HepG2 (cell line): ENCODE data around the gene WNT9A. TPM values are rescaled to one million over a fixed set of nuclear protein-coding genes. Genes with fewer than 3 reads are reported as not detected.

Source experiments
- ATAC-seq: fragments of 200-7000 bp; cut with Tn5 transposase; 3 replicates; pipeline ENCODE4 v1.9.1; 2020; ENCODE audit warnings: mild to moderate bottlenecking, moderate library complexity
- BruUV-seq: library from RNA; stranded (reverse); fragments of 400-500 nt; replicated peaks from 2 replicates; lab custom pipeline; 2021; lab: Mats Ljungman, UMichigan
- CTCF ChIA-PET: fragments of 300-600 bp; formaldehyde crosslinking; extraction: SDS; loops from one replicate; lab custom pipeline; 2021; ENCODE audit warnings: low total read pairs, inconsistent platforms, low intra/inter-chr PET ratio; lab: Yijun Ruan, JAX
- POLR2A ChIA-PET: fragments of 350-600 bp; sonication (Branson Sonifier 250); formaldehyde crosslinking; loops from one replicate; lab custom pipeline; 2020; ENCODE audit warnings: antibody characterized with exemption, inconsistent platforms; lab: Yijun Ruan, JAX
- DNase-seq: peaks from one replicate; pipeline ENCODE4 v3.0.0-alpha.2; 2015; ENCODE audit warnings: low spot score
- FAIRE-seq: peaks from 3 replicates; lab custom pipeline; 2011; peaks lifted over from hg19 to GRCh38; lab: Jason Lieb, UNC
- H2AFZ ChIP-seq: one replicate; pipeline ENCODE4 v1.6.1; 2011; ENCODE audit warnings: low read length, inconsistent platforms
- H3K27ac ChIP-seq: fragments of 300-600 bp; 3 replicates; pipeline ENCODE4 v1.8.0; 2011; ENCODE audit warnings: mixed run types, mild to moderate bottlenecking, mixed read lengths, low read length, inconsistent platforms; ENCODE audit not compliant: insufficient read depth; ENCODE audit errors: extremely low read length
- H3K27me3 ChIP-seq, 2 experiments: fragments of 200-600 bp in 1 of 2; 2 replicates in 1 of 2; 3 replicates in 1 of 2; pipeline versions ENCODE4 v1.6.0 to v1.8.0; 2011; ENCODE audit warnings: low read length in 2 of 2, mild to moderate bottlenecking in 2 of 2, moderate library complexity in 2 of 2, inconsistent platforms in 1 of 2; ENCODE audit not compliant: insufficient read depth in 2 of 2, control insufficient read depth in 1 of 2
- H3K36me3 ChIP-seq, 2 experiments: fragments of 200-600 bp in 1 of 2; replicated peaks in 1 of 2; 2 replicates in 1 of 2; 3 replicates in 1 of 2; pipeline versions ENCODE4 v1.5.1 to v1.8.0; 2011; ENCODE audit warnings: low read length in 2 of 2, inconsistent platforms in 1 of 2; ENCODE audit not compliant: insufficient read depth in 2 of 2, control insufficient read depth in 1 of 2
- H3K4me1 ChIP-seq: 2 replicates; pipeline ENCODE4 v1.5.1; 2012; ENCODE audit warnings: low read length, inconsistent platforms; ENCODE audit not compliant: insufficient read depth
- H3K4me2 ChIP-seq: 2 replicates; pipeline ENCODE4 v1.6.0; 2011; ENCODE audit warnings: low read depth, low read length, inconsistent platforms
- H3K4me3 ChIP-seq, 3 experiments: fragments of 200-600 bp in 1 of 3; sonication (generic), shearing (Covaris generic) in 1 of 3; replicated peaks in 1 of 3; 2 replicates each; pipeline ENCODE4 v1.5.1; 2011 to 2016; ENCODE audit warnings: low read length in 3 of 3, inconsistent platforms in 2 of 3, low read depth in 2 of 3, mild to moderate bottlenecking in 2 of 3, control low read depth in 1 of 3, mixed read lengths in 1 of 3; ENCODE audit not compliant: insufficient read depth in 1 of 3
- H3K79me2 ChIP-seq: one replicate; pipeline ENCODE4 v1.6.1; 2011; ENCODE audit warnings: low read length, inconsistent platforms; ENCODE audit not compliant: insufficient read depth
- H3K9ac ChIP-seq: 2 replicates; pipeline ENCODE4 v1.6.0; 2011; ENCODE audit warnings: mild to moderate bottlenecking, low read depth, low read length, inconsistent platforms; ENCODE audit not compliant: insufficient read depth
- H3K9me3 ChIP-seq: 2 replicates; pipeline ENCODE4 v1.5.1; 2012; ENCODE audit warnings: mild to moderate bottlenecking, low read length
- H4K20me1 ChIP-seq: 2 replicates; pipeline ENCODE4 v1.6.0; 2011; ENCODE audit warnings: inconsistent platforms, mild to moderate bottlenecking, low read length, moderate library complexity; ENCODE audit not compliant: insufficient read depth
- AGO2 ChIP-seq: fragments of 200-400 bp; formaldehyde crosslinking; optimal IDR thresholded peaks from 2 replicates; pipeline ENCODE3; 2017; ENCODE audit warnings: mild to moderate bottlenecking, low read depth, low read length, moderate library complexity
- CBFB ChIP-seq: sonication (generic); formaldehyde crosslinking; IDR thresholded peaks from 2 replicates; pipeline ENCODE4 v1.4.0; 2020; ENCODE audit warnings: missing genetic modification reagents
- DNMT3B ChIP-seq: conservative IDR thresholded peaks from 2 replicates; pipeline ENCODE4 v1.6.1; 2016; ENCODE audit warnings: missing biosample characterization, control low read depth
- HOXA9 ChIP-seq: sonication (generic); formaldehyde crosslinking; IDR thresholded peaks from 2 replicates; pipeline ENCODE4 v1.8.1; 2022; ENCODE audit warnings: missing genetic modification reagents, mild to moderate bottlenecking, moderate library complexity, borderline replicate concordance
- JUN ChIP-seq: sonication (generic); formaldehyde crosslinking; IDR thresholded peaks from 2 replicates; pipeline ENCODE4 v1.4.0; 2020; ENCODE audit warnings: mild to moderate bottlenecking, missing genetic modification reagents
- RORA ChIP-seq: sonication (generic); formaldehyde crosslinking; IDR thresholded peaks from 2 replicates; pipeline ENCODE4 v1.5.0; 2020; ENCODE audit warnings: mild to moderate bottlenecking, missing genetic modification reagents, moderate library complexity
- SMYD3 ChIP-seq: sonication (generic); formaldehyde crosslinking; IDR thresholded peaks from 2 replicates; pipeline ENCODE4 v1.8.1; 2023; ENCODE audit warnings: mild to moderate bottlenecking, missing genetic modification reagents
- SP2 ChIP-seq: sonication (generic); formaldehyde crosslinking; IDR thresholded peaks from 2 replicates; pipeline ENCODE4 v1.5.1; 2020; ENCODE audit warnings: mild to moderate bottlenecking, missing genetic modification reagents
- ZBTB7B ChIP-seq: sonication (generic); formaldehyde crosslinking; IDR thresholded peaks from 2 replicates; pipeline ENCODE4 v1.4.0; 2020; ENCODE audit warnings: missing genetic modification reagents
- ZFP62 ChIP-seq: sonication (generic); formaldehyde crosslinking; IDR thresholded peaks from 2 replicates; pipeline ENCODE4 v1.4.0; 2020; ENCODE audit warnings: missing genetic modification reagents
- ZNF225 ChIP-seq: sonication (generic); formaldehyde crosslinking; IDR thresholded peaks from 2 replicates; pipeline ENCODE4 v1.4.0; 2020; ENCODE audit warnings: mild to moderate bottlenecking, missing genetic modification reagents
- ZNF234 ChIP-seq: sonication (generic); formaldehyde crosslinking; conservative IDR thresholded peaks from 2 replicates; pipeline ENCODE4 v1.5.1; 2020; ENCODE audit warnings: mild to moderate bottlenecking, missing genetic modification reagents
- ZNF235 ChIP-seq: sonication (generic); formaldehyde crosslinking; IDR thresholded peaks from 2 replicates; pipeline ENCODE4 v1.8.1; 2023; ENCODE audit warnings: mild to moderate bottlenecking, missing genetic modification reagents, borderline replicate concordance
- ZNF30 ChIP-seq: sonication (generic); formaldehyde crosslinking; IDR thresholded peaks from 2 replicates; pipeline ENCODE4 v1.5.0; 2020; ENCODE audit warnings: mild to moderate bottlenecking, missing genetic modification reagents
- ZNF703 ChIP-seq: sonication (generic); formaldehyde crosslinking; IDR thresholded peaks from 2 replicates; pipeline ENCODE4 v1.5.1; 2020; ENCODE audit warnings: missing genetic modification reagents, mild to moderate bottlenecking, moderate library complexity, borderline replicate concordance
- ZSCAN9 ChIP-seq: IDR thresholded peaks from 2 replicates; pipeline ENCODE4 v1.6.1; 2016; ENCODE audit warnings: borderline replicate concordance
- WGBS: methylation state at CpG from one replicate; pipeline ENCODE4 v1.1.6; 2017; ENCODE audit warnings: low lambda C conversion rate; 5-methylcytosine and 5-hydroxymethylcytosine counted together
- in situ Hi-C: cut with HindIII; loops from 2 replicates; pipeline ENCODE4 v1.10.0; 2017; ENCODE audit warnings: low pct_unique_long_range_greater_than_20kb; ENCODE audit not compliant: extremely low pct_ligation_motif_present
- intact Hi-C: fragments of 100-400 bp; cut with micrococcal nuclease; formaldehyde crosslinking; loops from one replicate; pipeline ENCODE4 v1.10.0; 2022; ENCODE audit not compliant: unreplicated experiment
- polyA plus RNA-seq, 8 experiments: library from polyadenylated mRNA; depleted of rRNA in 3 of 8; stranded (reverse) in 7 of 8; unstranded in 1 of 8; fragments of >200 nt; fragmentation: Illumina TruSeq in 4 of 8; extraction: Trizol in 4 of 8; gene quantifications; 2 replicates each; pipeline versions ENCODE4 v1.2.1 to v1.2.3, GENCODE V29; 2011 to 2016; ENCODE audit warnings: low read depth in 4 of 8, missing spikeins in 1 of 8, mixed read lengths in 1 of 8; ENCODE audit not compliant: insufficient read depth in 1 of 8
- total RNA-seq, 5 experiments: library from RNA; depleted of rRNA; stranded (reverse); fragments of >200 nt; fragmentation: Illumina TruSeq; extraction: Trizol; gene quantifications; 2 replicates each; pipeline ENCODE4 v1.2.3, GENCODE V29; 2016; ENCODE audit warnings: low read depth in 1 of 5
- TF ChIP-seq, protein P1 (sequence below): fragments of 450-650 bp; IDR thresholded peaks from 2 replicates; pipeline ENCODE4 v1.6.1; 2017
- TF ChIP-seq, protein P2 (sequence below): sonication (generic); formaldehyde crosslinking; IDR thresholded peaks from 2 replicates; pipeline ENCODE4 v1.9.0; 2022; ENCODE audit warnings: missing genetic modification reagents, mild to moderate bottlenecking, borderline replicate concordance
- TF ChIP-seq, protein P3 (sequence below): IDR thresholded peaks from 2 replicates; pipeline ENCODE4 v1.6.1; 2016; ENCODE audit warnings: mild to moderate bottlenecking, missing biosample characterization, missing genetic modification reagents

The WNT9A gene
- total and polyA plus RNA-seq, 2 of the 13 experiments (the other 11 are each of a cell fraction or from before 2014, with no cell fraction given), result 0.04 TPM; not detected in 1

DNA sequence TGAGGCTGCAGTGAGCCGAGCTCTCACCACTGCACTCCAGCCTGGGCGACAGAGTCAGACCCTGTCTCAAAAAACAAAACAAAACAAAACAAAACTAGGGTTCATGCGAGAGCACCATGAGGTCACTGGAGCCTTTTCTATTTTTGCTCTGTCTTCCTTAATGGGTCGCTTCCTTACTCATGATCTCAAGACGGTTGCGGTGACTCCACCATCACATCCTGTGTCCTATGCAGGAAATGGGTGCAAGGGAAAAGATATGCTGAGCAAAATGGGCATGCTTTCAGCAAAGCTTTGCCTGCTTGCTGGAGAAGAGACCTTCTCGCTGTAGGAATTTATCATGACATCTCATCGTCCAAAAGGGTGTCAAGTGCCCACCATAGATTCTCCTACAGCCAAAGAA is 36.4 kb downstream of the WNT9A start:
- Histone ChIP-seq H3K4me1 (no peaks in the 10 kb centered on the region), H2AFZ (no peak overlapping the region), H3K27ac (no peak overlapping the region), H3K9me3 (no peaks in the 10 kb centered on the region), H3K9ac (no peak overlapping the region), H3K4me2 (no peak overlapping the region), H3K79me2 (no peaks in the 10 kb centered on the region), H3K27me3 (peaks cover 2 to 34% of the 10 kb centered on the region in 2 experiments; a peak in 3 of 5 replicates), H4K20me1 (no peaks in the 10 kb centered on the region), H3K4me3 (no peak overlapping the region), H3K36me3 (no peaks in the 10 kb centered on the region)
- 25% methylated on average over 8 of the region's 8 CpGs for WGBS
- FAIRE-seq (no peak), ATAC-seq (no peak), DNase-seq (no peak)
- ChIA-PET CTCF (no interaction called here), POLR2A (no interaction called here)
- in situ Hi-C loops (no loop called here), intact Hi-C loops (no loop called here)
- BruUV-seq, result no TSS peak
- TF ChIP-seq, protein P1, sequence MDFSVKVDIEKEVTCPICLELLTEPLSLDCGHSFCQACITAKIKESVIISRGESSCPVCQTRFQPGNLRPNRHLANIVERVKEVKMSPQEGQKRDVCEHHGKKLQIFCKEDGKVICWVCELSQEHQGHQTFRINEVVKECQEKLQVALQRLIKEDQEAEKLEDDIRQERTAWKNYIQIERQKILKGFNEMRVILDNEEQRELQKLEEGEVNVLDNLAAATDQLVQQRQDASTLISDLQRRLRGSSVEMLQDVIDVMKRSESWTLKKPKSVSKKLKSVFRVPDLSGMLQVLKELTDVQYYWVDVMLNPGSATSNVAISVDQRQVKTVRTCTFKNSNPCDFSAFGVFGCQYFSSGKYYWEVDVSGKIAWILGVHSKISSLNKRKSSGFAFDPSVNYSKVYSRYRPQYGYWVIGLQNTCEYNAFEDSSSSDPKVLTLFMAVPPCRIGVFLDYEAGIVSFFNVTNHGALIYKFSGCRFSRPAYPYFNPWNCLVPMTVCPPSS, result no peak
- TF ChIP-seq HOXA9 (CRISPR knock-in tag) (no peak), ZSCAN9 (CRISPR knock-in tag) (no peak), SMYD3 (CRISPR knock-in tag) (no peak), ZFP62 (CRISPR knock-in tag) (no peak), SP2 (CRISPR knock-in tag) (no peak), ZNF234 (CRISPR knock-in tag) (no peak), ZNF235 (CRISPR knock-in tag) (no peak), ZNF30 (CRISPR knock-in tag) (no peak), CBFB (CRISPR knock-in tag) (no peak), DNMT3B (CRISPR knock-in tag) (no peak), ZBTB7B (CRISPR knock-in tag) (no peak), RORA (CRISPR knock-in tag) (no peak), ZNF703 (CRISPR knock-in tag) (no peak), AGO2 (no peak), JUN (CRISPR knock-in tag) (no peak), ZNF225 (CRISPR knock-in tag) (no peak)
- TF ChIP-seq, protein P2, sequence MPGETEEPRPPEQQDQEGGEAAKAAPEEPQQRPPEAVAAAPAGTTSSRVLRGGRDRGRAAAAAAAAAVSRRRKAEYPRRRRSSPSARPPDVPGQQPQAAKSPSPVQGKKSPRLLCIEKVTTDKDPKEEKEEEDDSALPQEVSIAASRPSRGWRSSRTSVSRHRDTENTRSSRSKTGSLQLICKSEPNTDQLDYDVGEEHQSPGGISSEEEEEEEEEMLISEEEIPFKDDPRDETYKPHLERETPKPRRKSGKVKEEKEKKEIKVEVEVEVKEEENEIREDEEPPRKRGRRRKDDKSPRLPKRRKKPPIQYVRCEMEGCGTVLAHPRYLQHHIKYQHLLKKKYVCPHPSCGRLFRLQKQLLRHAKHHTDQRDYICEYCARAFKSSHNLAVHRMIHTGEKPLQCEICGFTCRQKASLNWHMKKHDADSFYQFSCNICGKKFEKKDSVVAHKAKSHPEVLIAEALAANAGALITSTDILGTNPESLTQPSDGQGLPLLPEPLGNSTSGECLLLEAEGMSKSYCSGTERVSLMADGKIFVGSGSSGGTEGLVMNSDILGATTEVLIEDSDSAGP (CRISPR knock-in tag), result no peak
- TF ChIP-seq, protein P3, sequence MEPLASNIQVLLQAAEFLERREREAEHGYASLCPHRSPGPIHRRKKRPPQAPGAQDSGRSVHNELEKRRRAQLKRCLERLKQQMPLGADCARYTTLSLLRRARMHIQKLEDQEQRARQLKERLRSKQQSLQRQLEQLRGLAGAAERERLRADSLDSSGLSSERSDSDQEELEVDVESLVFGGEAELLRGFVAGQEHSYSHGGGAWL, result no peak
